HuH-7.5 (cell line): Measurements from ENCODE around the gene CLEC18A.
"Not testable (repeated sequence)": the region's sequence is repeated elsewhere in the genome, so short reads cannot be mapped to it uniquely, and the experiment has no call there.

Experiments
- DNase-seq: peaks from one replicate; pipeline ENCODE4 v3.0.0; 2011; ENCODE audit warnings: low spot score

CLEC18A gene

DNA sequence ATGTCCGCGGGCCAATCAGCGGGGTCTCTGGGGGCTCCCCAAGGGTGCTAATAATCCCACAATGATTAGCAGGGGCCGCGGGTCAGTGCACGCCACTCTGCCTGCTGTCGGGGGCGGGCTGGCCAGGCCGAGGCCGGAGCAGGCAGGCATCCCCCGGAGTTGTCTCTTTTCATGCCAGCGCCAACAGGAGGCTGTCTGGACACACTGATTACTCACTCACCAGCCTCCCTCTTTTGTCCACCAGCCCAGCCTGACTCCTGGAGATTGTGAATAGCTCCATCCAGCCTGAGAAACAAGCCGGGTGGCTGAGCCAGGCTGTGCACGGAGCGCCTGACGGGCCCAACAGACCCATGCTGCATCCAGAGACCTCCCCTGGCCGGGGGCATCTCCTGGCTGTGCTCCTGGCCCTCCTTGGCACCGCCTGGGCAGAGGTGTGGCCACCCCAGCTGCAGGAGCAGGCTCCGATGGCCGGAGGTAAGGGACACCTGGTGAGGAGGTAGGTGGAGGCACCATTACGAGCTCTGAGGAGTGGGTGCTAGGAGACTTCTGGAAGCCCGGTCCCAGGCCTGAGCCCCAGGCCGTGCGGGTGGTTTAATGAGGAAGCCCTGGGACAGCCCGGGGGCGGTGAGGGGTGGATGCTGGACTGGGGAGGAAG, at the start of gene CLEC18A:
Gene CLEC18A, plus strand, starts transcription at position 318 of the 655 bp plus-strand sequence. Its CDS starts 33 bp downstream, at position 351.
- not testable (repeated sequence) for DNase-seq

DNA sequence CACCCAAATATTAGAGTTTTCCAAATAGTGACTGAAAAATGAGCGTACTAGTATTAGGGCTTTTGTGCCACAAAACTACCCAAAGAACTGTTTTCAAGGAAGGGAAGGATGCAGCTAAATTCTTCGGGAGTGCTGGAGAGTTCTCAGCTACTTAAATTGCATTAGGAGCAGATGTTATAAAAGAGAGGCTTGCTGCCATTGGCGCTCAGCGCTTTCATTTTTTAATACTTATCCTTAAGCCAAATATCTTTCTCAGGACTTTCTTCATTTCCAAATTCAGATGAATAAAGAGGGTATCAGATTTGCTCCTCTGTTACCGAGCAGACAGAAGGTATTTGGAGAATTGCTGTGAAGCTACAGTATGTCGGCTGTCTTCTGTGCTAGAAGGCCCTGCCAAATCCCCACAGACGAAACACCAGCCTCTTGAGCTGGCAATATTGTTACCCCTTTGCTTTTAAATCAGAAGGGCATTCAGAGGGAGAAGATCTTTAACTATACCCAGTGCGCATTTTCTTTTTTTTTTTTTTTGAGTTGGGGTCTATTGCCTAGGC, 47.2 kb upstream of the CLEC18A start:
- DNase-seq = no peak

DNA sequence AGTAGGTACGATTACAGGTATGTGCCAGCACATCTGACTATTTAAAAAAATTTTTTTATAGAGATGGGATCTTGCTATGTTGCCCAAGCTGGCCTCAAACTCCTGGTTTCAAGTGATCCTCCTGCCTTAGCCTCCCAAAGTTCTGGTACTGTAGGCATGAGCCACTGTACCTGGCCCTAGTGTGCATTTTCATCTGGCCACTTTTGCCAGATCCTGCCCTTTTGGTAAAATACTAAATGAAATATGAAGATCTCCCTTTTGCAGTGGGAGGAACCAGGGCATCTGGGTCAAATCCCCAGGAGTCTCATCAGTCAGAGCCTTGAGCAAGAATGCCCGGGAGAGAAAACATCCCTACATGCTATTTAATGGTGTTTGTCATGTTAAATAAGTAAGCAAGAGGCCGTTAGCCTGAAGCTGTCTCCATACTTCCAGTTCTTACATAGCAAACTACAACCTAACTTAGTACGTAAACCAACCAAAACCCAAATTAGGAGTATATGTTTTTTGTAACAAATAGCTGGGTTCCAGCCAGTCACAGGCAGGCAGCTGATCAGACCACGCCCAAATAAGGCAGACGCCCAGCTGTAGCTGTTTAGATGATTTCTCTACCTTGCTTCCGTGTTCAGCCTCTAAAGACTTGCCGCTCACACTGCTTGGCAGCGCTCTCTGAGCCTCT, 46.5 kb upstream of the CLEC18A start:
- no peak for DNase-seq

DNA sequence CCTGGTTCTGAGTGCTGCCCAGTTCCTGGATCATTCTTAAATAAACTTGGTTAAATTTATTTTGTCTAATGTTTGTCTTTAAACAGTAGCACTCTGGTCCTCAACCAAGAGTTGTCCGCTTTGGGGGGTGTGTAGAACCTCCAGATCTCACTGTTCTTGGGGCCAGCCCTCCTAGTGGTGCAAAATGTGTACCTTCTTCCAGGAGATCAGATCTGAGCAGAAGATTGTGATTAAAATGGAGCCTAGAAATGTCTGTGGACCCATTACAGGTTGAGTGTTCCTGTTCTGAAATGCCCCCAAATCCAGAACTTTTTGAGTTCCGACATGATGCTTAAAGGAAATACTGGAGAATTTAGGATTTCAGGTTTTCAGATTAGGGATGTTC, 46.0 kb upstream of the CLEC18A start:
- DNase-seq = no peak

DNA sequence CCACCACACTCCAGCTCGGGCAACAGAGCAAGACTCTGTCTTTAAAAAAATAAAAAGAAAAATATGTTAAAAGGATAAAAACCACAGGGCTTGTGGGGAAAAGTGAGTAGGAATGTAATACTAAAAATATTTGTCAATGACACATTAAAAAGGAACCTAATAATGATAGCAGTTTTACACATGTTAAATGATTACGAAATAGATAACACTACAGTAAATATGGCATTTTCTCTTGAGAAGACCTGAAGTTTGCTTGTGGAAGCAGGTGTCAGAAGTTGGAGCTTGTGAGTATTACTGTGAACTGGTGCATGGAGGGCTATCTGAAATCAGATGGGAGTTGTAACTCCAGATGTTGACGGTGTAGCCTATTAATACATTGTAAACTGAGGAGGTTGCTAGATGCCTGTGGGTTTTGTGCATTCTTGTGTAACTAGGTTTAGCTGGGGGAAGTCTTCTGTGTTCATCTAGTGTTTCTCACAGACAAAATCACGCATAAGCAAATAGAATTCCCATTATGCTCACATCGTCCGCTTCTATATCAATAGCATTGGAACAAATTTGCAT, 44.2 kb upstream of the CLEC18A start:
- DNase-seq = no peak

DNA sequence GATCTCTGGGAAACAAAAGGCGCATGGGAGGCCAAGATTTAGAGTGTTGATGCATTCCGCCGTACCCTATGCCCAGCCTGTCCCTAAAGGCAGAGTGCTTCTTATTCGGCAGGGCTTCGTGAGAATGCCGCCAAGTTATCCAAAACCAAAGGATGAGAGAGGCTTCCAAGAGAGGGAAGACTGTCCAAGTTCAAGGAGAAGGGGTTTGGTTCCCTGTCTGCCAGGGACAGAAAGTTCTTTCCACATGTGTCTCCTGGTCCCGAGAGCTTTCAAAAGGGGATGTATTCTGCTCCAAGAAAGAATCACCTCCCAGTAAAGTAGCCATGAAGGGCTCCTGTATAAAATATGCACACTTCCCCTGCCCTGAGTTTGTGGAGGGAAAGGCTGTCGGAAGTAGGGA, 42.1 kb upstream of the CLEC18A start:
- no peak for DNase-seq

DNA sequence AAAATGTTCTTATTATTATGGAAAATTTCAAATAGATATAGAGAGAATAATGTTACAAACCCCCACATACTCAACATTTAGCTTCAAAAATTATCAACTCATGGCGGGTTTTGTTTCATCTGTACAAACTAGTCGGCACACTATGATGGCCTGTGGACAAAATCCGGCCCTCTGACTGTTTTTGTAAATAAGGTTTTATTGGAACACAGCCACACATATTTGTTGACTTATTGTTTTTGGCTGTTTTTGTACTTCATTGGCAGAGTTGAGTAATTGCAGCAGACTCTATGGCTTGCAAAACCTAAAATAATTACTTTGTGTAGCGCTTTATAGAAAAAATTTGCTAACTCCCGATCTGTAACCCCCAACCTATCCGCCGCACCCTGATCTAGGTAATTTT, 41.4 kb upstream of the CLEC18A start:
- no peak for DNase-seq

DNA sequence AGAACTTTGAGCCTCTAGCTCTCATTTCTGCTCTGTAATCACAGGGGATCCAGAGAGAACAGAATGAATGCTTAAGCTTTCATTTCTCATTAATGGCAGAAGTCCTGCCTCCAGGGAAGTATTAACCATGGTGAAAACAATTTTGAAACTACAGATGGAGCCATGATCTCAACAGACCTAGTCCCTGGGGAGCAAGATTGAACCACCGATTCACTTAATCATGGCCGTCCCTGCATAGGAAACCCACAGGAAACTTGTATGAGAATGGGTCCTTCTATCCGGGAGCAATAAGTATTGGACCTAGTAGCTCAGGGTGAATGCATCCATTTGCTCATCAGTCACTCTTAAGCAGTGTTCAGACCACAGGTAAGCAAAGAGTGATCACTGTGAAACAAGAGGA, 40.2 kb upstream of the CLEC18A start:
- DNase-seq = no peak

DNA sequence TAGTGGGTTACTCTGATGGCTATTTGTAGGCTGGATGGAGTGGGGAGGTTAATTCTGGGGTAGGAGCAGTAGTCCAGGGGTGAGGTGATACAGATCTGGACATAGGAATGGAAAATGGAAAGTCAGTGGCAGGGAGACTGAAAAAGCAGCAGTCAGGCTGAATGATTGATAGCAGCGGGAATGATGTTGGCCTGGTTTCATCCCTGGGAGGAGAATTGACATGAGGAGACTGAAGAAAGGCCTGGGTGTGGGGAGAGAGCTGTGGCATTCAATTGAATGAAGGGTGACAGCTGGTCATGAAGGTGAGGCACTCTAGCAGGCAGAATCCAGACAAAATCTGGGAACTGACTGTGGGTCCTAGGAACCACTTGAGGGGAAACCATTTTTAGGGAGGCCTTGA, 34.7 kb upstream of the CLEC18A start:
- no peak for DNase-seq

DNA sequence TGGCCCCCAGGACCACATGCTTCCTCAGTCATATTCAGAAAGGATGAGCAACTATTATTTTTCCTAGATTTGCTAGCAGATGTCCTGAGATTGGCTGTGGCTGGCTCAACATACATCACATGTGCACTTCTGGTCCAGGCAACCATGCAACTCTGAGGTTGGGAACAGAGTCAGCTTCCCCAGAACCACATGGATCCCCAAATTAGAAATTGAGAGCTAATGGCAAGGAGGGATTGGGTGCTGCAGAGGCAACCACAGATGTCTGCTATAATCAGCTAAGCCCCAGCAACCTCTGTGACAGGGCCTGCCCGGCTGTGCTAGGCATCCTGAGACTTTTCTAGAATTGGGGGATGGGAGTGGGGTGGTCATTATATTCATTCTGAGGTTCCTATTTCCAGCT, 33.8 kb upstream of the CLEC18A start:
- DNase-seq = no peak

DNA sequence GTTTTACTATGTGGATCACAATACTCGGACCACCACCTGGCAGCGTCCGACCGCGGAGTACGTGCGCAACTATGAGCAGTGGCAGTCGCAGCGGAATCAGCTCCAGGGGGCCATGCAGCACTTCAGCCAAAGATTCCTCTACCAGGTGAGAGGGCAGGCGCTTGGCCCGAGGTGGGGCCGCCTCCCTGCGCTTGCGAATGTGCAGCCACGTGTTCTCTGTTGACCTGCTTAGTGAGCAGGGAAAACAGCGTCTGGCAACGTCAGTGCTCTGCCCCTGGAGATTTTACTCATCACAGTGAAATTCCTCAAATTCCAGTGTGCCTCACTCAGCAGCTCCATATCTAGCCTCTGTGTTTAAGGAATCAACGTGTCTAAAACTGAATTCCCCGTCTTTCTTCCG, 33.4 kb upstream of the CLEC18A start:
- peak; percentile 57 for DNase-seq

DNA sequence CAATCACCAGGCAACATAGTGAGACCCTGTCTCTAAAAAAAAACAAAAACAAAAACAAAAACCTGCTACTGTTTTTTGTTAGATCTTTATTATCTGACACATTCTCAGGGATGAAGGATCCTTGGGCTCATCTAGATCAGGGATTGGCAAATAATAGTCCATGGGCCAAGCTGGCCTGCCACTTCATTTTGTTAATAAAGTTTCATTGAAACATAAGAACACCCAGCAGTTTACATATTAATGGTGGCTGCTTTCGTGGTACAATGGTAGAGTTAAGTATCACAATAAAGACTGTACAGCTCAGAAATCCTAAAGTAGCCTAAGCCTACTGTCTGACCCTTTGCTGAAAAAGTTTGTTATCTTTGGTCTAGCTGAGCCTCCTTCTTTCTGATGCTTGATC, 32.9 kb upstream of the CLEC18A start:
- no peak for DNase-seq

DNA sequence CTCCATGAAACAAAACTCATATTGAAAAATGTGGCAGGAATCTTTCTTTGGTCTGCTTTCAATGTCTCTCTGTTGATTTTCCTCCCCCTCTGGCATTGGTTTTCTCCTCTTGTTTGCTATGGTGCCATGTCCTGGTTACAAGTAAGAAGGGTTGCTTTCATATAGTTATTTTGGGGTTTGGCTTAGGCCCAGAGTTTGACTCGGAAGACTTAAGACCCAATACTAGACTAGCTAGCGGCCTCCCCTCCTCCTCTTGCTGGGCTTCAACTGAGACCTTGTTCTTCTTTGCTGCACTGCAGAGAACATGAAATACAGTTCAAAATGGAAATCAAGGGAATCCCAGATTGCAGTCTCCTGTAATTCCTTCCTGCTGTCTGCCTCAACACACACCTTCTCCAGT, 30.0 kb upstream of the CLEC18A start:
- no peak for DNase-seq

DNA sequence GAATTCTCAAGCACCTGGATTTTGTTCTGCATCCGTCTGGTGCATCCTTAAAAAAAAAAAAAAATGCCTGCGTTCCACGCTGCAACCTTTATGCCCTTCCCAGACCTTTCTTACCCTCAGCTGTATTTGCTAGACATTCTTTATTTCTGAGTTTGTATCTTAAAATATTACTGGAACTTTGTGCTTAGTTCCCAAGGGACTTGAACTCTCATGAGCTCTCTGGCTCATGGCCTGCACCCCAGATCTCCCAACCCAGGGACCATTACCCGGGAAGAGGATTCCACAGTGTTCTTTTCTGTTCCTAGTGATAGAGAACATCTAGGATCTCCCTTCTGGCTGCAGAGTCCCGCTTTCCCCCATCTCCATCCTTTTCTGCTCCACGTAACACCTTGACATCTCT, 28.9 kb upstream of the CLEC18A start:
- DNase-seq = no peak

DNA sequence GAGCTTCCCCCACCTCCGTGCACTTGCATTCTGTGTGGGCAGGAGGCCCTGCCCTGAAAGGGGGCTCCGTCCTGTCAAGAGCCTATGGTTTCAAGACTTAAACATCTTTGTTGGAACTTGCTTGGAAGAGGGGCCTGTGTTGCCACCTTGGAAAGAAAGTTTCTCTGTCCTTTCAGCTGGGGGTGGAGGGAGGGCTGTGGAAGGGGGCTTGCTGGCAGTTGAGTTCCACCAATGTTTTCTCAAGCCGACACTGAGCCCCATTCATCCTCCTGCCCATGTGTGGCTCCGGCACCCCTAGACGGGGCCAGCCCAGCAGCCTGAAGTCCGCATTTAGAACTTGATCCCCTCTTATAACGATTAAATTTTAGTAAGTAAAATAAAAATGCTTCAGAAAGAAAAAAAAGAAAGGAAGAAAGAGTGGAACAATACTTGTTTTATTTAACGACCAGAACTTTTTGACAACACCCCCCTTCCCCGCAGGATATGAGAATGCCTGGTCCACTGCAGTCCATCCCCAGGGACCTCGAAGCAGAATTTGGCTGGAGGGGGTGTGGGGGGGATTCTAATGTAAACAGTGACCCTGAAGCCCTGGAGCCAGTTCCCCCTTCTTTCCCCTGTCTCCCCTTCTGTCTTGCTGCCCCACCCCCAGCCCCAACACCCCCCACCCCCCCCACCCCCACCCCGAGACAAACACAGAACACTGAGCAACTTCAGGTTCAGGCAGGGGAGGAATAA, 26.9 kb upstream of the CLEC18A start:
- DNase-seq = no peak

DNA sequence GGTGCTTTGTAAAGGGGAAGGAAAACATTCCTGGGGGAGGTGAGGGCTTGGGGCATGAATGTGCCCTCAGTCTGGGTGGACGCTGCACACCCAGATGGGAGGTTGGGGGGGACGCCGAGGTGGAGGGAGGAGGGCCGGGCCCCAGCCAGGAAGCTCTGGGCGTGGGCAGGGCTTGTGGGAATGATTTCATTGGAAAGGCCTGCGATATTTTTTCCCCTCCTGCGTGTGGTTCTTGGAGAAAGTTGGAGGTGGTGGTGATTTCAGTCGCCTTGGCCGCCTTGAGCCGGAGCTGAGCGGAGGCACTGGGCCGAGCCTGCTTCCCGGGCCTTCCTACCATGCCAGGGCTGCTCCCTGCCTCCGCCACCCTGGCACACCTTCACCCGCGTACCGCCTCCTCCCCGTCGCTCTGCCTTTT, 26.4 kb upstream of the CLEC18A start:
- DNase-seq = no peak

DNA sequence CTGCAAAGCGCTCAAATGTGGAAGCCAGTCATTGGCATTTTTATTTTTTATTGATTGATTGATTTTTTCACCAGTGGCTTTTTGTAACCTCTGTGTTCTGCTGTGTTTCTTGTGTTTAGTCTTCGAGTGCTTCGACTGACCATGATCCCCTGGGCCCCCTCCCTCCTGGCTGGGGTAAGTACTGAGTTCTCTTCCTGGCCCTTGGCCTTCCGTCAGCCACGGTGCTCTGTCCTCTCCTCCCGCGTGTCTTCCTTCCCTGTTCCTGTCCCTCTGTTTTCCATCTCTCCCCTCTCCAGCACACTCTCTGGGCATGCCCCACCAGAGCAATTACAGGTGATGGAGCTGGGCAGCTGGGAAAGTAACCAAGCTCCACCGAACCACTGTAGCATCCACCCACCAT, 25.8 kb upstream of the CLEC18A start:
- DNase-seq = no peak

DNA sequence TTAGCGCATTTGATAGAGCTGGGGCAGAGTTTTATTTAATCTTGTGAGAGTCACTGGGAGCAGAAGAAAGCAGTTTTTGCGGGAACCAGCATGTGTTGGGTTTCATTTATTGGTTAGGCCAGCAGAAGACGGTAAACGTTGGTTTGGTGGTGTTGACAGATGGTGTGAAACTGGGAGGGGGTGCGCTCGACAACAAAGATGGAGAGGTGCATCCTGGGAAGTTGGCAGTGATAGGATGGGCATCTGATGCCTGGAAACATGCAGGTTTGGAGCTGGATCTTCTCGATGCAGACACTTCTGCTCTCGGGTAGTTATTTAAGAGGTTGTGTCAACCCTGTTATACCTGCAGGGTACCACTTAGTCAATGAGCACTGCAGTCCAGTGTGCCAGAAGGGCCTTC, 24.9 kb upstream of the CLEC18A start:
- DNase-seq = no peak

DNA sequence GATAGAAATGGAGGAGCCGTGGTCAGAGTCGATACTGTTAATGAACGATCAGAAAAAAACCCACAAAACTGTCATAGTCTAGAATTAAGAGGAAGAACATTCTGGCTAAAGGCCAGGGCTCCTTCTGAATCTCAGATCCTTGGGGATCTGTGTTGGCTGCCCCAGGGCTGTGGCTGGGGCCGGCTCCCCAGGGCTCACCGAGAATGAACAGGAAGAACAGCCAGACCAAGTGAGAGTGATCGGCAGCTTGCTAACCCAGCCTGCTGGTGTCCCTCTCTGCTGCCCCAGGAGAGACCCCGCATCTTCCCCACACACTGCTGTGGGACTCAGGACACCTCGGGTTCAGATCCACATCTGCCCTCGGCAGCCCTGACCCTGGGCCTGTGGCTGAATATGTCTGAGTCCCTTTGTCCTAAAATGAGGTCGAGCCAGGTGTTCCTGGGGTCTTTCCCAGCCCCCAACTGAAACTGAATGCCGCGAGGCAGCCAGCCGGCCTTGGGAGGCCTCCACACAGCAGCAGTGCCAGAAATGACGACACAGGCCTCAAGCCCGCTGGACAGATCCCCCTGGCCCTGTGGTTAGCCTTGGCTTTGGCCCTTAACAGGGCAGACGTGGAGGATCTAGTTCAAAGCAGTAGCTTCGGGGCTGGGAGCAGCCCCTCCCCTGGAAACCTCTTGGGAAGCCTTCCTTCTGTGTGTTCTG, 23.9 kb upstream of the CLEC18A start:
- DNase-seq = no peak

DNA sequence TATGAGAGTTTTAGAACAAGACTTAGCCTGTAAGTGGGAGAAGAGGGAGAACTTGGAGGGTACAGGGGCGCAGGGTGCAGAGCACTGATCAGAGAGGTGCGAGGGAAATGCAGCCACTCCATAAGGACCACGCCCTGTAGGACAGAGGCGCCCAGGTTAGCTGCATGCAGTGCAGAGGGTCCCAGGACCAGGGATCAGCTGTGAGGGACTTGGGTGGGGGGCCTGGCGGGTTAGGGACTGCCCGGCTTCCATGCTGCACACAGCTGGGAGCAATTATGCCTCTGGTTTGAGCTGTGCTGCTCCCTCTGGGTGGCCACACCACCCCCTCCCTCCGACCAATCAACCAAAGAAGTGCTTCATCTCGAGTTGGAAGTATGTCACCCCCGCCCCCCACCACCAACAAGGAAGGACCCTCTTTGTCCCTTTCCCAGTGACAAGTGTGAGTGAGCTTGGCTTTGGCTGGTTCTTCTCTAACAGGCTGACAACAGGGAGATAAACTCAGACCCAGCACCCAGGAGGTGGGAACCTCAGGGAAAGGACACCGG, 22.2 kb upstream of the CLEC18A start:
- no peak for DNase-seq

DNA sequence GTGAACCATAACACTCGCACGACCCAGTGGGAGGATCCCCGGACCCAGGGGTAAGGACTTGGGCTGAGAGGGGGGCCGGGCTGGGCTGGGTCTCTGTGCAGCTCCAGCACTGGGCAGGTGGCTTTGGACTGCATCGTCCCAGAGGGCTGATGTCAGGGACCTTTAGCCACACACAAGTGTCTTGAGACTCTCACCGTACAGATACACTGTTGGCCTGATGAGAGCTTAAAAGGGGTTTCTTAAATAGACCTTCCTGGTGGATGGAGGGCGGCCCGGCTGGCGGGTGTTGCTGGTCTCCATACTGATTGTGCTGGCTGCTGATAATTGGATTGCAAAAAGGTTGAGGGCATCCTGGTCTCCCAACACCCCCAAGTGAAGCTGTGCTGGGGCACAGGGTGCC, 21.7 kb upstream of the CLEC18A start:
- DNase-seq = no peak
